Middle frontal gyrus (tissue), 1 donor: Measurements from ENCODE around the gene NXNL1.

Experiments used
- DNase-seq: peaks from one replicate; pipeline ENCODE4 v3.0.0-alpha.2; 2015; ENCODE audit warnings: low spot score; ENCODE audit errors: extremely low spot score

The NXNL1 gene

GRCh38 chr19:17421942-17422341 lies 38.8 kb downstream of the NXNL1 start:
- no peak for DNase-seq

- DNase-seq = no peak
Measured at GRCh38 chr19:17420475-17420924, 40.2 kb downstream of the NXNL1 start.

GRCh38 chr19:17419621-17420474 lies 40.9 kb downstream of the NXNL1 start, which contains the start of gene MVB12A:
Gene MVB12A, plus strand, starts transcription at chr19:17420047. Its CDS starts 89 bp downstream, at chr19:17420136.
- DNase-seq = peak; percentile 97

GRCh38 chr19:17419154-17419620 lies 41.5 kb downstream of the NXNL1 start:
- DNase-seq = no peak

- no peak for DNase-seq
Measured at GRCh38 chr19:17418710-17419109, 42.0 kb downstream of the NXNL1 start.

GRCh38 chr19:17415121-17415520 lies 45.6 kb downstream of the NXNL1 start:
- DNase-seq = no peak

GRCh38 chr19:17414097-17414496 lies 46.6 kb downstream of the NXNL1 start:
- DNase-seq = no peak

GRCh38 chr19:17411801-17412200 lies 48.9 kb downstream of the NXNL1 start:
- no peak for DNase-seq

GRCh38 chr19:17409990-17410389 lies 50.7 kb downstream of the NXNL1 start:
- no peak for DNase-seq

- DNase-seq = no peak
Measured at GRCh38 chr19:17406887-17407196, 53.9 kb downstream of the NXNL1 start.

- DNase-seq = no peak
Measured at GRCh38 chr19:17406046-17406886, 54.5 kb downstream of the NXNL1 start.
